NOMO-1 treated with DMSO at 0.1 percent for 48 hours (cell line): ENCODE data around the gene CRYBA4.
"Not testable (repeated sequence)": the region's sequence is repeated elsewhere in the genome, so short reads cannot be mapped to it uniquely, and the experiment has no call there.

Experiments used
- DNase-seq: peaks from one replicate; lab custom pipeline; 2025; ENCODE audit not compliant: unreplicated experiment; lab: John Stamatoyannopoulos, UW

CRYBA4 gene

DNA sequence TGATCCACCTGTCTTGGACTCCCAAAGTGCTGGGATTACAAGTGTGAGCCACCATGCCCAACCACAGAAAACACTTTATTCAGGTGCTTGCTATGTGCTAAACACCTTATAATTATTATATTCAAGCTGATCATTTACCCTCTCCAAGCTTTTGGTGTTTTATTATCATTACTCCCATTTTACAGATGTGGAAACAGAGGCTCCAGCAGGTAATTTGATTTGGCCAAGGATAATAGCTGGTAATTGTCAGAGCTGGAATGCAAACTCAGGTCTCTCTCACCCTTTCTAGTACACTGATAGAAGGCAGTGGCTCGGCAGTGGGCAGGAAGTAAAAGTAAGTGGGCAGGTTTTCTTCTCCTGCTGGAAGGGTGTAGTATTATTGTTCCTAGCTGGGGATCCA lies 28.0 kb upstream of the CRYBA4 start:
- no peak for DNase-seq

DNA sequence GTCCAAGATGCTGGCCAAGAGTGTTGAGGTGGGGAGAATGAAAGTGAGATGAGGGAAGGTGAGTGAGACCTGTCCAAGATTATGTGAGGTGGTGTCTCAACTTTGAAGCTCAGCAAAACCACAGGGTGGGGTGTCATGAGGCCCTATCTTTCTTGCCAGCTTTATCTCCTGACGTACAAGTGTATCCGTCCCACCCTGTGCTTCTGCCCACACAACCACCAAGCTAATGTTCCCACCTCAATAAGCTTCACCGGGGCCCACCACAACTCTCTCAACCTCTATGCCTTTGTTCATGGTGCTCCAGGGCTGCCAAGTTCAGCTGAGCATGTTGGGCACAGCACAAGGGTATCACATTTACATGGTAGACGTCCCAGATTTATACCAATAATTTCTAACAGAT lies 24.7 kb upstream of the CRYBA4 start:
- DNase-seq, result no peak

DNA sequence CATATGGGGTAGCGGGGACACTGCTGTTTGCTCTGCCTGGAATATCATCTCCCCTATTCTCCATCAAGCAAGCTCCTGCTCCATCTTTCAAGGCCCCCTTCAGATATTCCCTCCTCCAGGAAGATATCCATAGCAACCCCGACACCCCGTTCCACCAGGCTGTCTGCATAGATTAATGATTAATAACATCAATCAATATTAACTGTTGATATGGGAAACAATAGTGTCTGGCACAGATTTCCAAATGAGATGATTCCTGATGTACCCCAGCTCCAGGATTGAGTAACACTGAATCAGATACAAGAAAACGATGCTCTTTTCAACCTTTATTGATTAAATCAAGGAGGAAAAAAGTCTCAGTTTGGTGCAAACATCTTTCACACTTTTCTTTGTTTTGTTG lies 24.3 kb upstream of the CRYBA4 start:
- no peak for DNase-seq

DNA sequence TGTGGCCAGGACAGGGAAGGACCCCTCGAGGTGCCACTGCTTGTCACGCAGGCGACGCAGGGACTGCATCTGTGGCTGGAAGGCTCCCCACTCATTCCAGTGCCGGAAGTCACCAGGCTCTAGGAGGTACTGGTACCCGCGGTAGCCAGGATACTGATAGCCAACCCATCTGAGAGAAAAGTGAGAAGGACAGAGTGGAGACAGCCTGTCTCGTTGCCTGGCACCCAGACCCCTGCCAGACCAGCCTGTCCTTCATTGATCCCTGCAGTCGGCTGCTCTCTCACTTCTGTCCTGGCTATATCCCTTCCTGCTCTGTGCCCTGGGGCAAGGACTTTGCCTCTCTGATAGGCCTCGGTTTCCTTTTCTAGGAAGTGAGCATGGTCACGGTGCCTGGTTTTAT lies 22.3 kb upstream of the CRYBA4 start:
- no peak for DNase-seq

DNA sequence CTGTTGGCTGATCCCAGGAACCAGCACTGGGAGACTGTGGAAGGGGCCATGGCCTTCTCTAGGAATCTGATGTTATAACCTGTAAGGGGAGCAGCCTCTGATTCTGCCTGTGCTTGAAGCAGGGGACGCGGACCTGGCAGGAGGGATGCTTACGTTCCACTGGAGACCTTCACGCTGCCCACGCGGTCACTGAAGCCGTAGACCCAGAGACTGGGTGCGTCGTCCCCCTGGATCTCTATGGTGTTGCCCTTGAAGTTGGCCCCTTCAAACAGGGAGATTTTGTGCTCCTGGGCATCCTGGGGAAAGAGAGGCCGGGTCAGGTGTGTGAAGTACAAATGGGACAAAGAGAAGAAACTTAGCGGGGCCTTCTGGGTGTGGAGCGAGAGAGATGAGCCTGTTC lies 20.0 kb upstream of the CRYBA4 start:
- no peak for DNase-seq

DNA sequence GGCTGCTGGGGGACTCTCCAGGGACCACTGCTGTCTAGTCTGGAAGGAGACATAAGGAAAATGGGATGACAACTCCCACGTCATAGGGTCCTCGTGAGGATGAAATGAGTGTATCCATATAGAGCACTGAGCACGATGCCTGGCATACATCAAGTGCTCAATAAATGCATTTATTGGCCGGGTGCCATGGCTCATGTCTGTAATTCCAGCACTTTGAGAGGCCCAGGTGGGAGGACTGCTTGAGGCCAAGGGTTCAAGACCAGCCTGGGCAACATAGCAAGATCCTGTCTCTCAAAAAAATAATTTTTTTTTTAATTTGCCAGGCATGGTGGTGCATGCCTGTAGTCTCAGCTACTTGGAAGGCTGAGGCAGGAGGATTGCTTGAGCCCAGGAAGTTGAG lies 19.6 kb upstream of the CRYBA4 start:
- no peak for DNase-seq

DNA sequence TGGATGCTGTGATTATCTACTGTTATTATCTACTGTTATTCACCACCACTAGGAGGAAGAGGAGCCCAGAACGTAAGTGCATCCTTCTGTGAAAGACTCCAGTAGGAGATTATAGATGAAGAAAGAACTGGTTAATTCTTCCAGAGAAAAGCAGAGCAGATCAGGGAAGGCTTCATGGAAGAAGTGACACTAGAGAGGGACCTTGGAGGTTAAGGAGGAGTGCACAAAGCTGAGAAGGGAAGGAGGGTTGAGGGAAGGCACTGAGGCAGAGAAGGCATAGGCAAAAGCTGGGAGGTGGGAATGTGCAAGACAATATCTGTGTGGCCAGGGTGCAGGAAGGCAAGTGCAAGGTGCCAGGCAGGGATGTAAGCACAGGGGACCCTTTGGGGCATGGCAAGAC lies 17.4 kb upstream of the CRYBA4 start:
- no peak for DNase-seq

DNA sequence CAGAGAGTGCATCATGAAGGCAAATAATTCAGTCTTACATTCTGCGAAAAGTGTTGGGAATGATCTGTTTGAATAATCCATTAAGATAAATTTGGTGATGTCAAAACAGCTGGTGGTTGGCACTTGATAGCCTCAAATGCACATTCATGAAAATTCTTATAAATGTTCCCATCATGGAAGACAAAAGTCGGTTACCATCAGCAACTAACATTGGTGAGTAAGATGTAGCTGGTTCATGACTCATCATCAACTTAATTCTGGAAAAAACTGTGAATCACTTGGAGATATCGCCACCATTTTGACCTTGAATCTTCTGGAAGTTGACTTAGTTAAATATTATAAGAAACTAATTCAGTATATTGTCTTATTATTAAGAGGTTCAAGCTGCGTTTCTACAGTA lies 15.2 kb upstream of the CRYBA4 start:
- DNase-seq, result no peak

DNA sequence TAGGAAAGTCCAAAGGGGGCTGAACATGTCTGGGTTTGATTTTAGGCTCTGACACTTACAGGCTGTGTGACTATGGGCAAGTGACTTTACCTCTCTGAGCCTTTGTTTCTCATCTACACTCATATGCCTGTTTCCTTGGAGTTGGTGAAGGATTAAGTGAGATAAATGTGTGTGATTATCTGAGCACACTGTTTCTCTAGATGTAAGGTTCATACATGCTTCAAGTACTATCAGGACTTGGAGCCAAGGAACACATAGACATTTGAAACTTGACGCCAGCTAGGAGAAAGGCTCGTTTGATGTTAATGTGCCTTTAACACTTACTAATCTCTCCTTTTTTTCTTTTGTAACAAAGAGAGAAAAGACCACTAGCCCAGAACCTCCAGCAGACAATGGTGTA lies 13.6 kb upstream of the CRYBA4 start:
- DNase-seq, result no peak

DNA sequence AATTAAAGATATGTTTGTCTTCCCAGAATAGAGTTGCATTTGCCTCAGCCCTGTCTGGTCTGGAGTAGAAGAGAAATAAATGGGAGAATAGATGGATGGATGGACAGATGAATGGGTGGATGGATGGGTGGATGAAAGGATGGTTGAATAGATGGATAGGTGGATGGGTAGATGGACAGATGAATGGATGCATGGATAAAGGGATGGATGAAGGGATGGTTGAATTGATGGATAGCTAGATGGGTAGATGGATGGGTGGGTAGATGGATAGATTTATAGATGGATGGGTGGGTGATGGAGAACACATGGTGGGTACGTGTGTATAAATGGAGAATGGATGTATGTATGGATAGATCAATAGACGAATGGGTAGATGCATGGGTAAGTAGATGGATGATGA lies 12.5 kb upstream of the CRYBA4 start:
- DNase-seq, result no peak

DNA sequence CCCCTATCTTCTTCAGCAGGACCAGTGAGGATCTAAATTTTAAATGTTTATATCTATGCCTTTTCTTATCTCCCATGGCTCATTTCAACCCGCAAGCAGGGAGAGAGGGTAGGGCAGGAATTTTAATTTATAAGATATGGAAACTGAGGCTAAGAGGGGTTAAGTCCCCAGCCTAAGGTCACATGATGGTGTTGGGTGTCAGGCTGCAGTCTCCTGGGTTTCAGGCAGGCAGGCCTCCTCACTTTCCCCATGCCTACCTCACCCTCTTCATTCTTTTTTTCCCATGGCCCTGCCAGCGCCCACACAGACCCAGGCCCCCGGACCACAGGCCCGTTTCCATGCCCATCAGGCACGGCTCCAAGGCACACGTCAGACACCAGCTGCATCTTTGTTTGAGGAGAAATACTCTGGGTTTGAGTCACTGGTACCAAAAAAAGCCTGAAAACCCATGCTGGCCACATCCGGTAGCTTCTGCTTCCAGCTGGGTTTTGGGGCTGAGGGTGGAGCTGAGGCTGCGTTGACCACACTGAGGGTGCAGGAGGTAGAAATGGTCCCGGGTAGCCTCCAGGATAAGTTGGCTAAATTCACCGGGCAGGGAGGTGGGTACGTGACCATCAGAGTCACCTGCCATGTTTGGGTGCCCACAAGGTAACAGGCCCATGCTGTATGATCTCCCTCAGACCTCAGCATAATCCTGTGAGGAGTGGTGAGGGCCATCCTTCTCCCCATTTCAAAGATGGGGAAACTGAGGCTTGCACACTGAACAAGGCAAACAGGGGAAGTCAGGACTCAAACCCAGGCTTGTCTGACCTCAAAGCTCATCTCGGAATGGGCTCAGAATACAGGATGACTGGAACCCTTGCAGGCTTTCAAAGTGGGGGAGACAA lies 11.4 kb upstream of the CRYBA4 start:
- peak; percentile 52 for DNase-seq

DNA sequence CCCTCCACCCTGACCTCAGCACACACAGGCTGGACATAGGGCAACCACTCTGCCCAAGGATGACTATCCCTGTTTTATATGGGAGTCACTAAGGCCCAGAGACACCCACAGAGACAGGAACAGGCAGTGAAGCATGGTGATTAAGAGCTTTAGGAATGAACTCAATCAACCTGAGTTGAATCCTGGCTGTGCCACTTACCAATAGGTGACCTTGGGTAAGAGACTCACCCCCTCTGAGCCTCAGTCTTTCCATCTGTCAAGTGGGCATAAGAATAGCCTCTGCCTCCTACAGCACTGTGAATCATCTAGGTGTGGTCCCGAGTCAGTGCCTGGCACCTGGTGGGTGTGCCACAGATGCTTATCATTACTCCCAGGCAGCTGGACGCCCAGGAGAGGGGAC lies 10.8 kb upstream of the CRYBA4 start:
- DNase-seq, result no peak

DNA sequence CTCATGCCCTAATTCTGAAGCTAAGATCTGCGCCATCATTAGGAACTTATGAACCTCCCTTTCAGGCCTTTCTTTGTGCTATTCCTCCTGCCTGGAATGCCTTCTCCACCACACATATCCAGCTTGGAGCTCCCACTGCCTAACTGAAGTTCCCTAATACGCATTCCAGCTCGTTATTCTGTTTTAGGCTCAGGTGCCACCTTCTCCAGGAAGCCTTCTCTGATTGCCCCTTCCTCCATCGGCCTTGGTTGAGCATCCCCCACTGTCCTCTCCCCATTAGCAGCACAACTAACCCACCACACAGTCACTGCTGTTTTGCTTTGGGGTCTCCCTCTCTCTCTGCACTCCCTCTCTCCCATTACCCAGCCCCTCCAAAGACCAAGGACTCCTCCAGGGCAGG lies 9.1 kb upstream of the CRYBA4 start:
- DNase-seq, result no peak

DNA sequence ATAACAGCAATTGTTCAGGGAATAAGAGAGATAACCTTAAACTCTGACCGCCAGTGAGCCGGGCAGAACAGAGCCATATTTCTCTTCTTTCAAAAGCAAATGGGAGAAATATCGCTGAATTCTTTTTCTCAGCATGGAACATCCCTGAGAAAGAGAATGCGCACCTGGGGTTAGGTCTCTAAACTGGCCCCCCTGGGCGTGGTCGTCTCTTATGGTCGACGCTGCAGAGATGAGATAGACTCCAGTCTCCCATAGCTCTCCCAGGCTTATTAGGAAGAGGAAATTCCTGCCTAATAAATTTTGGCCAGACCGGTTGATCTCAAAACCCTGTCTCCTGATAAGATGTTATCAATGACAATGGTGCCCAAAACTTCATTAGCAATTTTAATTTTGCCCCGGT lies 8.0 kb upstream of the CRYBA4 start:
- not testable (repeated sequence) for DNase-seq

DNA sequence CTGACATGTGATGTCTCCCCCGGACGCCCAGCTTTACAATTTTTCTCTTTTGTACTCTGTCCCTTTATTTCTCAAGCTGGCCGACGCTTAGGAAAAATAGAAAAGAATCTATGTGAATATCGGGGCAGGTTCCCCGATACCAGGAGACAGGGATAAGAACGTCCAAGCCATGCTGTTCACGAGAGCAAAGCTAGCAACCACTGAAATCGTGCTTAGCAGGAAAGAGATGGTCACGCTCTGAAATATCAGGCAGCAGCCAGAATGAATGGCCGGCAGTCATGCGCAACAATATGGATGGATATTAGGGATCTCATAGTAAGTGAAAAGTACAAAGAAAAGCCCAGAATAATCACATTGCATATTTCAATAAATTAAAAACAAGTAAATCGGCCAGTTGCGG lies 7.4 kb upstream of the CRYBA4 start:
- DNase-seq, result no peak

DNA sequence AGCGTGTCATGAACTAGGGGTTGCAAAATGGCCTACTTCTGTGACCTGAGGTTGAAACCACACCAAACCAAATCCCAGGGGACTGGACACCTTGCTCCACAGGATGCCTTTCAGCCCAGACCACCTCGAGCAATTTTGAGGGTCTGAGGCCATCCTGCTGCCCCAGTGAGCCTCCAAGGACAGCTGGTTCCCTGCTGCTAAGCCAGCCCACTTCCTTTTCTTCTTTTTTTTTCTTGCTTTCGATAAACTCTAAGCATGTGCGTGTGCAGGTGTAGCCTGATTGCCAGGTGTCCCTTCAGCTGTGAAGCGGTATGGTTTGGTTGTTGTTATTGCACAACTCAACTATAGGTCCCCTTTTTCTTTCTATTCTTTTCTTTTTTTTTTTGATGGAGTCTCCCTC lies 6.6 kb upstream of the CRYBA4 start:
- no peak for DNase-seq

DNA sequence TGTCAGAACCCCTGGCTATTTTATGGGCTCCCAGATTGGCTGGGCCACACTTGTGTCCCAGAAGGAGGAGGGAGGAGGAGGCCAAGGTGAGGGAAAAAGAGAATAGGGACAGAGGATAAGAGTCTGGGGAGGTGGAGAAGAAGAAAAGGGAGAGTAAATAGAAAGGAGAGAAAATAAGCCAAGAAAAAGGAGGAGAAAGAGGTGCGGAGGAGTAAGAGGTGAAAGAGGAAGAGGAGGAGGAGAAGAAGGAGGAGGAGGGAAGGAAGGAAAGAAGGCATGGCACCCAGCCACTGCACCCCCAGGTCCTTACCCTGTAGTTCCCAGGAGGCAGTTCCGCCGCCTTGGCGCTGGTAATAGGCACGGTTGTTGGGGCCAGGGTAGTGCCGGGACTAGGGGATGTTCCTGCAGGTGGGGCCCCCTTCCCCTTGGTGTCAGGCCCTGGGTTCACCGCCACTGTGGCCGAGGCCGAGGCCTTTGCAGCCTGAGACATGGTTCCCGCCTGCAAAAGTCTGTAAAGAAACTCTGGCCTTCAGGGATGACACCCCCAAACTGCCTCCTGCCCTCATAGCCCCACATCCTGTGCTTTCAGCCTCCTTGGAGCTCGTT lies 5.8 kb upstream of the CRYBA4 start:
- no peak for DNase-seq

DNA sequence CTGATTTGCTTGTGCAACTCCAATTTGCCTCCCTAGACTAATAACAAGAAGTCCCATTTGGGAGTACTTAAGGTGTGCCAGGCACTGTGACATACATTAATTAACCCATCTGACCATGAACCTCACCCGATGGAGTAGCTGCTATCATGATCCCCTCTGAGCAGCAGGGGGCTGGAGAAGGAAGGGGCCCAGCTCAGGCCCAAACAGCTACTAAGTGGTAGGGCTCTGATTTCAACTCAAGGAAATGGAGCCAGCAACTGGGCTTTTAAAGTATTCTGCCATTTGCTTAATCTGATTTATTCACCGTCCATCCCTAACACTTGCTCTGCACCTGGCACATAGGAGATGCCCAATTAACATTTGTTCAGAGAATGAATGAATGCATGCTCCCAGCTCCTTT lies 5.1 kb upstream of the CRYBA4 start:
- no peak for DNase-seq

DNA sequence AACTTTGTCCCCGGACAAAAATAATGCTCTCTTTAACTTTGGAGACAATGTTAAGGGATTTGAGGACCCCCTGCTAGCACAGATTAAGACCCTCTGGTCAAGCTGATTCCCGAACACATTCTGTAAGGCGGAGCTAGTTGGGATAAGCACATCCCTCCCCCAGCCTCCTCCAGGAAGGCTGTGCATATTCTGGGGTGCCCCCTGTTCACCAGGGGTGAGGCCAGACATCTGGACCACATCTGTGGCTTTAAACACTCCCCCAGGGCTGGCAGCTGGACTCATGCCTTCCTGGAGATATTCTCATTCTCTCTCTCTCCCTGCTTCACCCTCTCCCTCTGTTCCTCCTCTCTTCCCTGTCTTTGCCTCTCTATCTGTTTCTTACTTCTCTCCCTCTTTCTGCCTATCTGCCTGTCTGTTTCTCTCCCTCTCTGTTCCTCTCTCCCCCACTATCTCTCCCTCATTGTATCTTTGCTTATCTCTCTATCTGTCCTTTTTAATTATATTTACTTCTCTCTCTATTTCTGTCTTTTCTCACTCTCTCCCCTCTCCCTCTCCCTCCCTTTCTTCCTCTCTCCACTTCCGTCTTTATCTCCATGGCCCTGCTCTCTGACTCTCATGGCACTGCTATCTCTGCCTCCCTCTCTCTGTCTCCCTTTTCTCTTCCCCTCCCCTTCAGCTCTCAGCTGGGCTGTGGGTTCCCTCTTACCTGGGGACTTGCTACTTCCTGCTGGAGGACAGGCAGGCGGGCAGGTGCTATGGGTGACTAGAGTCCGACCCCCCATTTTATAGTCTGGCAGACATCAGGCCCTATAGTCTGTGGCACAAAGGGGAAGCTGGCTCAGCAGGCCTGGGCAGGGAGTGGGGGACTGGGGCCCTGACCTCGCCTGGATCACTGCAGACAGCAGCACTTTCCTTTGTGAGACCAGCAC lies 4.2 kb upstream of the CRYBA4 start, which contains the start of gene CRYBB1:
TSS of gene CRYBB1 (minus strand) at position 757 of the 929 bp plus-strand sequence. CDS start 1,708 bp downstream, outside the sequence.
- peak; percentile 56 for DNase-seq

DNA sequence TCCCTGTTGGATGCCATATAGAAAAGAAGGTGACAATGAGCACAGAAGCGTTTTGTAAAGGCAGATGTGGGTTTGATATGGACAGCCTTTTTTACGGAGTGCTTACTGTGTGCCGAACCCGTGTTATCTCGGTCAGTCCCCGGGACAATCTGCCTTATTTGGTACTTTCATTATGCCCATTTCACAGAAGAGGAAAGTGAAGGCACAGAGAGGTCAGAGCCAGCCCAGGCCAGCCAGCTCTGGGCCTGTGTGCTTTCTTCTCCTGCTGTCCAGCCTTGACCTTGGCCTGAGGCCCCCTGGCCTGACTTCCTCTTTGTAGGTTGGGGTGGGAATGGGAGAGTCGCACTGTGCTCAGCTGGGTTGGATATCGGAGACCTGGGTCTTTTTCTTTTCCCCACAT lies 3.3 kb upstream of the CRYBA4 start:
- DNase-seq, result no peak

DNA sequence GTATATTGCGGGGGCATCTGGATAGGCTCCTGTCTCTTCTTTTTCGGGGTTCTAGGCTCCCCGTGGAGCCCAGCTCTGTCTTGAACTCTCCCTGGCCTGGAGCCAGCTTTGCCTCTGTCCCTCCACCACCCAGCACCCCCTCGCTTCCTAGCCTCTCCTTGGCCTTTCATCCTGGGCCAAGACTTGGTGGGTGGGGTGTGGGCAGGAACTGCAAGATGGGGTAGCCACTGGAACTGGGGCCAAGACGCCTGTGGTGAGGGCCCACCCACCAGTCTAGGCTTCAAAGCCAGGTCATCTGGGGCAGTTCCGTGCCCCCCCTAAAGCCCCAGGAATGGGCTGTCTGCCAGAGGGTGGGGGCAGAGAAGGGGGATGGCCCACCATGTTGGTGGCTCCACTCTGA lies 2.3 kb upstream of the CRYBA4 start:
- no peak for DNase-seq

DNA sequence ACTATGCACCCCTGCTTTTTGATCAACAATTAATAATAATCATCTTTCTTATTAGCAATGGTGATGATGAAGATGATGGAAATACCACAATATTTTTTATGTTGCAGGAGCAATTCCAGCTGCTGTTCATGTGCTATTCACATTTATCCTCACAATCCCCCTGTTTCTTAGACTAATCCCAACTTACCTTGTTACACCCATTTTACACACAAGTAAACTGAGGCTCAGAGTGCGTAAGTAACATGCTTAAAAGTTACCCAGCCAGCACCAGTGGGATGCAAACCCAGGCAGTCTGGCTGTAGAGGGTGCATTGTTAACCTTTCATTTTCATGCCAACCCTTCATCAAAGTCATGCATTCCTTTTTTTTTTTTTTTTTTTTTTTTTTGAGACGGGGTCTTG lies 1.6 kb upstream of the CRYBA4 start:
- DNase-seq, result no peak
